IMR-90 (cell line): ENCODE measurements around the gene ARPC5L. TPM values are rescaled to one million over a fixed set of nuclear protein-coding genes. Genes with fewer than 3 reads are reported as not detected.

Experiments used
- ATAC-seq: fragments of 200-7000 bp; cut with Tn5 transposase; 2 replicates; pipeline ENCODE4 v1.9.1; 2020; ENCODE audit warnings: low read depth, mild to moderate bottlenecking, moderate library complexity
- BruUV-seq: library from RNA; stranded (reverse); fragments of 400-500 nt; replicated peaks from 2 replicates; lab custom pipeline; 2021; lab: Mats Ljungman, UMichigan
- CTCF ChIA-PET: fragments of 300-600 bp; formaldehyde crosslinking; extraction: SDS; loops from one replicate; lab custom pipeline; 2021; ENCODE audit warnings: antibody characterized with exemption; lab: Yijun Ruan, JAX
- POLR2A ChIA-PET: fragments of 300-600 bp; sonication (Branson Sonifier 250); formaldehyde crosslinking; loops from one replicate; lab custom pipeline; 2022; ENCODE audit warnings: antibody characterized with exemption; ENCODE audit not compliant: unreplicated experiment; lab: Charles Lee
- DNase-seq: peaks from one replicate; pipeline ENCODE4 v3.0.0; 2013
- H2AFZ ChIP-seq: replicated peaks from 2 replicates; pipeline ENCODE3; 2013; ENCODE audit warnings: low read length, mild to moderate bottlenecking; ENCODE audit not compliant: poor library complexity
- H2AK5ac ChIP-seq: 2 replicates; pipeline ENCODE4 v1.6.1; 2013; ENCODE audit warnings: low read depth, low read length, inconsistent platforms
- H2AK9ac ChIP-seq: replicated peaks from 2 replicates; pipeline ENCODE3; 2013; ENCODE audit warnings: mild to moderate bottlenecking, low read depth, low read length, moderate library complexity; ENCODE audit not compliant: poor library complexity
- H2BK120ac ChIP-seq: 2 replicates; pipeline ENCODE4 v1.6.1; 2013; ENCODE audit warnings: low read depth, low read length, inconsistent platforms
- H2BK15ac ChIP-seq: 3 replicates; pipeline ENCODE4 v1.6.1; 2013; ENCODE audit warnings: low read depth, low read length, inconsistent platforms
- H2BK20ac ChIP-seq: 2 replicates; pipeline ENCODE4 v1.6.1; 2013; ENCODE audit warnings: low read depth, mild to moderate bottlenecking, inconsistent platforms, low read length, moderate library complexity
- H2BK5ac ChIP-seq: 2 replicates; pipeline ENCODE4 v1.6.1; 2013; ENCODE audit warnings: mild to moderate bottlenecking, low read depth, low read length, inconsistent platforms; ENCODE audit not compliant: poor library complexity, severe bottlenecking
- H3K14ac ChIP-seq: replicated peaks from 2 replicates; pipeline ENCODE4 v1.6.1; 2013; ENCODE audit warnings: low read depth, low read length, inconsistent platforms
- H3K18ac ChIP-seq: 2 replicates; pipeline ENCODE4 v1.6.1; 2013; ENCODE audit warnings: low read depth, low read length, control low read depth
- H3K23ac ChIP-seq: 2 replicates; pipeline ENCODE4 v1.6.1; 2013; ENCODE audit warnings: low read depth, low read length, inconsistent platforms
- H3K27ac ChIP-seq: 2 replicates; pipeline ENCODE4 v1.5.1; 2013; ENCODE audit warnings: mild to moderate bottlenecking, control low read depth, low read length; ENCODE audit not compliant: insufficient read depth
- H3K27me3 ChIP-seq: 2 replicates; pipeline ENCODE4 v1.6.1; 2013; ENCODE audit warnings: low read length; ENCODE audit not compliant: control insufficient read depth, insufficient read depth
- H3K36me3 ChIP-seq: 2 replicates; pipeline ENCODE4 v1.6.1; 2013; ENCODE audit warnings: low read length, mixed read lengths; ENCODE audit not compliant: control insufficient read depth, insufficient read depth
- H3K4ac ChIP-seq: 2 replicates; pipeline ENCODE4 v1.6.1; 2013; ENCODE audit warnings: low read depth, low read length, inconsistent platforms
- H3K4me1 ChIP-seq: 2 replicates; pipeline ENCODE4 v1.6.1; 2013; ENCODE audit warnings: low read length, mixed read lengths; ENCODE audit not compliant: control insufficient read depth, insufficient read depth
- H3K4me2 ChIP-seq: 2 replicates; pipeline ENCODE4 v1.6.1; 2013; ENCODE audit warnings: low read depth, mild to moderate bottlenecking, control low read depth, low read length, moderate library complexity
- H3K4me3 ChIP-seq: 2 replicates; pipeline ENCODE4 v1.5.1; 2013; ENCODE audit warnings: low read depth, mild to moderate bottlenecking, control low read depth, low read length, moderate library complexity; ENCODE audit not compliant: insufficient read depth
- H3K56ac ChIP-seq: 2 replicates; pipeline ENCODE4 v1.6.1; 2013; ENCODE audit warnings: low read length, inconsistent platforms; ENCODE audit not compliant: insufficient read depth; ENCODE audit errors: extremely low read depth
- H3K79me1 ChIP-seq, 2 experiments: 2 replicates each; pipeline ENCODE4 v1.6.1; 2013; ENCODE audit warnings: low read length in 2 of 2, inconsistent platforms in 1 of 2, low read depth in 1 of 2
- H3K9ac ChIP-seq: 2 replicates; pipeline ENCODE4 v1.6.1; 2013; ENCODE audit warnings: low read depth, low read length, control low read depth
- H3K9me1 ChIP-seq: 2 replicates; pipeline ENCODE4 v1.6.1; 2013; ENCODE audit warnings: low read length, inconsistent platforms; ENCODE audit not compliant: insufficient read depth
- H3K9me3 ChIP-seq: 2 replicates; pipeline ENCODE4 v1.6.1; 2013; ENCODE audit warnings: low read length; ENCODE audit not compliant: control insufficient read depth, insufficient read depth
- H4K20me1 ChIP-seq: 2 replicates; pipeline ENCODE4 v1.6.1; 2013; ENCODE audit warnings: low read length, inconsistent platforms; ENCODE audit not compliant: insufficient read depth
- H4K5ac ChIP-seq: 2 replicates; pipeline ENCODE4 v1.6.1; 2013; ENCODE audit warnings: mild to moderate bottlenecking, low read depth, low read length, control low read depth
- H4K8ac ChIP-seq, 2 experiments: 2 replicates each; pipeline ENCODE4 v1.6.1; 2013; ENCODE audit warnings: low read depth in 2 of 2, low read length in 2 of 2, control low read depth in 1 of 2, inconsistent platforms in 1 of 2
- H4K91ac ChIP-seq: 2 replicates; pipeline ENCODE4 v1.6.1; 2013; ENCODE audit warnings: low read depth, low read length, inconsistent platforms; ENCODE audit not compliant: insufficient read depth
- CEBPB ChIP-seq: IDR thresholded peaks from 2 replicates; pipeline ENCODE4 v1.6.1; 2012; ENCODE audit warnings: low read depth, low read length, improper control_type of control experiment
- CHD1 ChIP-seq: IDR thresholded peaks from 2 replicates; pipeline ENCODE4 v1.6.1; 2012; ENCODE audit warnings: low read depth, low read length, improper control_type of control experiment
- CTCF ChIP-seq: conservative IDR thresholded peaks from 2 replicates; pipeline ENCODE4 v1.5.1; 2012; ENCODE audit warnings: mild to moderate bottlenecking, low read depth, low read length, improper control_type of control experiment
- MAFK ChIP-seq: IDR thresholded peaks from 2 replicates; pipeline ENCODE4 v1.6.1; 2012; ENCODE audit warnings: low read depth, low read length, improper control_type of control experiment
- MXI1 ChIP-seq: IDR thresholded peaks from 2 replicates; pipeline ENCODE4 v1.6.1; 2012; ENCODE audit warnings: low read depth, mild to moderate bottlenecking, low read length, moderate library complexity, borderline replicate concordance
- NFE2L2 ChIP-seq: fragments of 150-350 bp; IDR thresholded peaks from 2 replicates; pipeline ENCODE4 v1.6.1; 2016; ENCODE audit warnings: low read depth, mild to moderate bottlenecking, low read length
- POLR2A ChIP-seq: IDR thresholded peaks from 2 replicates; pipeline ENCODE4 v1.6.1; 2012; ENCODE audit warnings: mild to moderate bottlenecking, low read depth, low read length
- RCOR1 ChIP-seq: IDR thresholded peaks from 2 replicates; pipeline ENCODE4 v1.6.1; 2012; ENCODE audit warnings: mild to moderate bottlenecking, low read length, improper control_type of control experiment; ENCODE audit not compliant: insufficient replicate concordance
- RFX5 ChIP-seq: IDR thresholded peaks from 2 replicates; pipeline ENCODE4 v1.8.0; 2012; ENCODE audit warnings: low read depth, mild to moderate bottlenecking, low read length, moderate library complexity
- USF2 ChIP-seq: fragments of 150-350 bp; IDR thresholded peaks from 2 replicates; pipeline ENCODE4 v1.6.1; 2017; ENCODE audit warnings: mild to moderate bottlenecking, antibody characterized with exemption, low read length, low read depth
- WGBS, 2 experiments: methylation state at CpG; one replicate each; pipeline versions ENCODE4 v1.1.5 to v1.1.7; 2013; ENCODE audit warnings: missing lambda C conversion rate in 2 of 2; ENCODE audit not compliant: insufficient read length in 1 of 2; ENCODE audit errors: extremely low coverage in 2 of 2; 5-methylcytosine and 5-hydroxymethylcytosine counted together
- dilution Hi-C: fragments of 300-500 bp; cut with HindIII; formaldehyde crosslinking; loops from one replicate; pipeline ENCODE4 v1.14.3; 2018; ENCODE audit warnings: low sequenced_read_pairs; ENCODE audit not compliant: unreplicated experiment
- in situ Hi-C: fragments of 300-500 bp; cut with MboI; formaldehyde crosslinking; loops from 3 replicates; pipeline ENCODE4 v1.14.3; 2019; ENCODE audit warnings: low sequenced_read_pairs, inconsistent platforms, mixed read lengths
- intact Hi-C: fragments of 100-400 bp; cut with micrococcal nuclease; formaldehyde crosslinking; loops from 2 replicates; pipeline ENCODE4 v1.10.0; 2022
- polyA plus RNA-seq, 3 experiments: library from polyadenylated mRNA; depleted of rRNA; stranded (reverse); fragments of >200 nt; gene quantifications; 2 replicates each; pipeline ENCODE4 v1.2.3, GENCODE V29; 2012; ENCODE audit warnings: low replicate concordance in 1 of 3
- total RNA-seq: library from RNA; depleted of rRNA; stranded (reverse); fragments of >200 nt; gene quantifications from 2 replicates; pipeline ENCODE4 v1.2.3, GENCODE V29; 2012

ARPC5L gene
- total and polyA plus RNA-seq, 2 of the 4 experiments (the other 2 are of a cell fraction) = 11.1 to 53.8 TPM

GRCh38 chr9:124877021-124877782 lies 15.3 kb downstream of the ARPC5L start:
- Histone ChIP-seq H2BK15ac (no peak overlapping the region), H2AK5ac (no peak overlapping the region), H4K91ac (no peak overlapping the region), H3K79me1 (peaks cover 24 to 45% of the 10 kb centered on the region in 2 experiments), H3K9me3 (no peaks in the 10 kb centered on the region), H2BK20ac (no peak overlapping the region), H3K18ac (no peak overlapping the region), H2AK9ac (no peak overlapping the region), H2BK5ac (no peak overlapping the region), H3K9me1 (peaks cover 9% of the 10 kb centered on the region; the same call in 1 of the 2 replicates), H3K27ac (no peak overlapping the region), H2AFZ (no peak overlapping the region), H3K14ac (no peak overlapping the region), H3K9ac (no peak overlapping the region), H4K8ac (no peak overlapping the region), H4K20me1 (peaks cover 47% of the 10 kb centered on the region), H3K56ac (no peak overlapping the region), H3K4me3 (no peak overlapping the region), H3K36me3 (peaks cover 73% of the 10 kb centered on the region), H2BK120ac (no peak overlapping the region), H3K4me2 (no peak overlapping the region), H4K5ac (no peak overlapping the region), H3K4ac (no peak overlapping the region), H3K27me3 (no peaks in the 10 kb centered on the region), H3K4me1 (peaks cover 5% of the 10 kb centered on the region; the same call in 1 of the 2 replicates), H3K23ac (no peak overlapping the region)
- intact Hi-C loops (no loop called here), in situ Hi-C loops (no loop called here), dilution Hi-C loops (no loop called here)
- ChIA-PET CTCF (interaction anchor here (2.0 kb wide), 1 partner anchor 17 kb away, joined by 5 read pairs; no protein-coding TSS in a partner anchor), POLR2A (interaction anchor here (0.6 kb wide), 2 partner anchors 47 to 132 kb away, joined by 4 to 5 read pairs; no protein-coding TSS in a partner anchor)
- ATAC-seq = no peak
- WGBS, 2 experiments = 100% methylated on average over 3 to 4 of the region's 14 CpGs
- TF ChIP-seq MXI1 = no peak
- TF ChIP-seq NFE2L2 = no peak
- TF ChIP-seq MAFK = no peak
- TF ChIP-seq CHD1 = no peak
- TF ChIP-seq CTCF = no peak
- no peak for TF ChIP-seq CEBPB
- no peak for TF ChIP-seq RFX5
- no peak for TF ChIP-seq RCOR1
- TF ChIP-seq USF2 = no peak
- no peak for TF ChIP-seq POLR2A
- TSS peak; percentile 78 for BruUV-seq
- DNase-seq = no peak
